IPS DF 19.7 (cell line): Measurements from ENCODE around the gene COL13A1.

ENCODE experiments used
- DNase-seq: peaks from one replicate; pipeline ENCODE4 v3.0.0-alpha.2; 2013; ENCODE audit warnings: low read depth, low spot score

The COL13A1 gene

GRCh38 chr10:69944761-69945160 lies 143.1 kb downstream of the COL13A1 start:
- DNase-seq, result no peak

GRCh38 chr10:69948261-69948660 lies 146.6 kb downstream of the COL13A1 start:
- no peak for DNase-seq

DNA sequence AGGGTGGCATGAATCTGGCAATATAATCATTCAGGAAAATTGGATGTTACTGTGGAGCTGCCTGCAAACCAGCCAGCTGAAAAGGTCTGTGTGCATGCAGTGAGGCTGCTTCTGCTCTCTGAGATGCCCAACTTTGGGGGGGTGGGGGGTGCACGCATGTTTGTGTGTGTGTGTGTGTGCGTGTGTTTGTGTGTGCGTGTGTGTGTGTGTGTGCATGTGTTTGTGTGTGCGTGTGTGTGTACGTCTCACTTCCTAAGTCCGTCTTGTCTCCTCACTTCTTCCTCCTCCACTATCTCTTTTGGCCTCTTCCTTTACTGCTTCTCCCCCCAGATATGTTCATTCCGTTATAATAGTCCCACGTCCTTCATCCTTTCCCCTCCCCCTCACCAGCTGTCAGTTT lies 148.1 kb downstream of the COL13A1 start:
- DNase-seq, result no peak

- no peak for DNase-seq
These were observed 150.0 kb downstream of the COL13A1 start for GRCh38 chr10:69951658-69952057.

- no peak for DNase-seq
These were observed 150.5 kb downstream of the COL13A1 start for GRCh38 chr10:69952069-69952800.

DNA sequence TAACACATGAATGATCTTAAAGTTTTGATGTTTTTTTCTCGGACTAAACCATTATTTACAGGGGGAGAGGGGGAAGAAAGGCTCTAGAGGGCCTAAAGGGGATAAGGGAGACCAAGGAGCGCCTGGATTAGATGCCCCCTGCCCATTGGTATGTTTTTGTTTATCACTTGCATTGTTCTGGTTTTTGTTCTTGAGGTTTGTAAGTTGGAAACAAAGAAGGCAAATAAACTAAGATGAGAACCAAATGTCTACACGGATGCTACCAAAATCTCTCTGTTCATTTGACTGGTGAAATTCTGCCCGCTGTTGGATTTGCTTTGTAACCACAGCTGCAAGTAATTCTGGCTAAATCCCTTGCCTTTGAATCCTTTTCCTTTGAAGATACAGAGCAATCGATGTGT lies 151.1 kb downstream of the COL13A1 start:
- DNase-seq, result no peak

DNA sequence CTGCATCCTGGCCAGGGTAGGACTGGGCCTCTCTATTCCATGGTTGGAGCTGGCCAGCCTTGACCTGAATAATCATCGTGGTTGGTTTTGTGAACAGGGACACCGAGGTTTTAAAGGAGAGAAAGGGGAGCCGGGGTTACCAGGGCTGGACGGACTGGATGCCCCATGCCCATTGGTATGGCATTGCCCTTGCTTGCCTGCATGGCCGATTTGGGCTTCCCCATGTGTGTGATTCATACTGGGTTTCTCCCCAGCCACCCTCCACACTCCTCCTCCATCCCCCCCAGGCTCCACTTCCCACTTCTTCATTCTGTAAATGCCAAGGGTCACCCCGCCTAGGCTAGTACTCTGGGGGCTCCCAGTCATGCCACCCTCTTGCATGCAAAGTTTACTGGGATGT lies 152.1 kb downstream of the COL13A1 start:
- no peak for DNase-seq

GRCh38 chr10:69955211-69955805 lies 153.6 kb downstream of the COL13A1 start:
- no peak for DNase-seq

GRCh38 chr10:69955897-69956740 lies 154.4 kb downstream of the COL13A1 start:
- no peak for DNase-seq

GRCh38 chr10:69956741-69957230 lies 155.1 kb downstream of the COL13A1 start:
- no peak for DNase-seq

DNA sequence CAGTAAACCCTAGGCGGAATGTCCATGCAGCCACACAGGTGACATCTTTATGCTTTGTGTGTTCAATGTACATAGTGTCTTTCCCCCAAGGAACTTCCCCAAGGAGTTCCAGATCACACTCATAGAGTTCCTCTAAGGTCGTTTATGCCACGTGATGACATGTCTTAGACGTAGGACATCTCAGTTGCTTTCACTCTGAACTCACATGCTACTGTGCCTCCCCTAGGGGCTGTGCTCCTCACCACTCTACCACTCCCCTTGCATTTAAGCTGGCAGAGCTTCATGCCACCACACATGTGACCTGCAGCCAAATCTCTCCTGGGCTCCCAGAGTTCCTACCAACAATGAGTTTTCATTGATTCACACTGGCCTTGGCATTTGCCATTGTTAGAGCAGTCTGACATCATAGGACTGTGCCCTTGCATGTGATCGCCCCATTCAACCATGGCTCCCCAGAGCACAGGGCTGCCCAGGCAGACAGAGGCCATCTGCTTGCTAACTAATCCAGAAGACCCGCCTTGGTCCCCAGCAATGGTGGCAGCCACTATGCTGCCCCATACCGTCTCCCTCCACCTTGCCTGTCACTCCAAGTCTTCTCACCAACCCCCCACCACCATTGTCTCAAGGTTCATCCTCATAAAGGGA lies 155.7 kb downstream of the COL13A1 start:
- no peak for DNase-seq

DNA sequence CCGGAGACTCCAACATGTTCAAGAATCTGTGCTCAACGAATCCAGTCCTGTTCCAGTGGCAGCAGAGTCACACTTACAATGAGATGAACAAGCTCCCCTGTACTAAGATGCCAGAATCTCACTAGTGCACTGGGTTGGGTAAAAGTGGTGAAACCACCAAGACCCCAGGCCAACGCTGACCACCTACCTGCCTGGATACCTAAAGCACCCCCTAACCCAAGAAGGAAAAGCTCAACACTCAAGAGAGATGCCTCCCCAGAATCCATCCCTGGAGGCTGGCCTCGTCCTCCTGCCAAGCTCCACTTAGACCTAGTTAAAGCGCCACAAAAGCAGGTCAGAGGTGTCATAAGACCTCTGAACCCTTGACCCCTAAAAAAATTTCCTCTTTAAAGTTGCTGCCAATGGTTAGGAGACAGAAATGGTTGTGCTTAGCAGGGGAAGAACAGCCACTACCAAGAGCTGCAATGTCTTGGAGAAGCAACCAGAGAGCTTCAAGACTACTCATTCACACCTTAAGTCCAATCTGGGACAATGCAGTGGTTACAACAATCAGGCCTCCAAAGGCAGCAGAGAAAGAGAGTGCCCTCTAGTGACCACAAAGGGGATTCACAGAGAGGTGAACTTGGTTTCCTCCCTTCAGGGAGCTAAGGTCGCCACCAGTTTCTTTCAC lies 156.3 kb downstream of the COL13A1 start:
- no peak for DNase-seq

- DNase-seq, result no peak
These were observed 156.8 kb downstream of the COL13A1 start for GRCh38 chr10:69958556-69958902.

DNA sequence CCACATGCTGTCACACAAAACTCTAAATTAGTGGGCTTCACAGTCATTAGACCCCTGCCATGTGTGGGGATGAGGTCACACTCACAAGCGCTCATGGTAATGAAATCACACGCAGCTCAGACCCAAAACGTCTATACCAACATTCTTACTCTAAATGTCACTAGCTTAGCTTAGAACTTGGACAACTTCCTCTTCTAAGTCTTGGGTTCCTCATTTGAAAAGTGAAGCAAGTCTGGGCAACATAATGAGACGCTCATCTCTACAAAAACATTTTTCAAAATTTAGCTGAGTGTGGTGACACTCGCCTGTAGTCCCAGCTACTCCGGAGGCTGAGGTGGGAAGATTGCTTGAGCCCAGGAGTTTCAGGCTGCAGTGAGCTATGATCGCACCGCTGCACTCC lies 158.2 kb downstream of the COL13A1 start:
- DNase-seq, result no peak

GRCh38 chr10:69960606-69960987 lies 158.9 kb downstream of the COL13A1 start:
- no peak for DNase-seq

DNA sequence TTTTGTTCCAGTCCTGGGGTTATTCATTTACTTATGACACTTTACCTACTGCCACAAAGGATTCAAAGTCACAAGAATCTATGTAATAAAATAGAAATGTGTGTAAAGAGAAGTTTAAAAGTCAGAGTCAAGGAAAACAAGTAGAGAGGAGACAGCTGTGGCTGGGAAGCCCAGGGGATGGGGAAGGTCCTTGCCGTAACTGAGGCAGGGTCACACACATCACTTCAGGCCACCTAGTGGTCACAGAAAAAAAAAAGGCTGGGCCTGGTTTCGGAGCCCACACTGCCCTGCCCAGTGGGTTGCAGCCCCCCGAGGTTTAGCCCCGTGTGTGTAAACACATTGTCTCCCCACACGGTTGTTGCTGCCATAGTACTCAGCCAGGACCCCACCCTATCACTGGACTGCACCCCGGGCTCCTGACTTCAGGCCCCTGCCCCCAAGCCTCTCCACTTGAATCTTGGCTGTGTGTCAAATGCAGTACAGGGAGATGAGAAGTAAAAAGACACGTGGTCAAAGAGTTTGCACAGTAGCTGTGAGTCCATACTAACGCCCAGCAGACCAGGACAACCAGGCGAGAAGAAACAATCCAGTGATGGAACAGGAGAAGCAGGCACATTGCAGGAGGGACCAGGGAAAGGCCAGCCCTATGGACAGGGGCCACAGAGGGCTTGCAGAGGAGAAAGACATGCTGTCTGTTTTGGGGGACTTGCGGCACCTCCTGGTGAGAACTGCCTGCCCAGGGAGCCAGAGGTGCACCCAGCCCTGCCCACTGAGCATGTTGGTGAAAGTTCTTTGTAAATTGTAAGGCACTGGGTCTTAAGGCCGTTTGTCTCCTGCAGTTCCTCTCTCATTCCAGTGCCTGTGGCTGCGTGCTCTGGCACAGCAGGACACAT lies 159.5 kb downstream of the COL13A1 start:
- no peak for DNase-seq

DNA sequence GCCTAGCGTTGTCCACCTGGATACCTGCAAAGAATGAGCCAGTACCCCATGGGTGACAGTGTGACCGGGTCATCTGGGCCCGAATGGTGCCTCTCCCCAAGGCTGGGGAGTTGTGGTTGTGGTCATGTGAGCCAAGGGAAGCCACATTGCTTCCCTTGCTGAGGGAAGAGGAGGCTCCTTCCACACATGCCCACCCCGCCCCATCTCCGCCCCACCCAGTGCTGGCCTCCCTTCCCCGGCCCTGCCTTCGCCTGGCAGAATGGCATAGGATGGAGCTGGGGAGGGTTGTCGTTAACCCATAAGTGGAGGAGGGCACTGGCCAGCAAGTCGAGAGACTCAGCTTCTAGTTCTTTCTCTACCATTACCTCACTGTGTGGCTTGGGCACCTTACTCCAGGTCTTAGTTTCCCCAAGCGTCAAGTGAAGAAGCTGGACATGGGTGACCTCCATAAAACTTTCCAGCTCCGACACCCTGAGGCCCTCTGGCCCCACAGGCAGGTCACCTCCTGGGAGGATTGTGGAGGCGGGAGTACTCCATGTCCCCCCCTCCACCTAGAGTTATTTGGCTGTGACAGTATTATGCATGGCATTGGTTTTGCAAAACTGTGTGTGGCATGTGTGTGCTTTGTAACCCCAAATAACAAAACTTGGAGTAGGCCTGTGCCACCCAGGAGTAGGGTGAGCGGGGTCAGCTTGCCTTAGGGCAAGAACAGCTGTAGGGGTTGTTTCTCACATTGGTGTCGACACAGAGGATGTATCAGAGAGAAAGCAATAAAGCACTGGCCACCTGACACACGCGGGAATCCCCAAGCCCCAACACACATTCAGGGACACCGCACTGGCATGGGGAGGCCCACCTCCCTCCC lies 160.4 kb downstream of the COL13A1 start:
- DNase-seq, result no peak

GRCh38 chr10:69962746-69963135 lies 161.0 kb downstream of the COL13A1 start:
- DNase-seq, result no peak

GRCh38 chr10:69963178-69963834 lies 161.6 kb downstream of the COL13A1 start:
- no peak for DNase-seq
